Pancreas (tissue), 10 donors: ENCODE data around the gene ZBP1. TPM values are rescaled to one million over a fixed set of nuclear protein-coding genes. Genes with fewer than 3 reads are reported as not detected.

Experiments
- ATAC-seq, 4 donors: fragments of 200-7000 bp; cut with Tn5 transposase; one replicate each; pipeline versions ENCODE4 v1.8.0 to v1.9.1; 2020; ENCODE audit warnings: mild to moderate bottlenecking in 4 of 4, moderate library complexity in 4 of 4
- DNase-seq, 6 donors: peaks; one replicate each; pipeline ENCODE4 v3.0.0-alpha.2; 2020
- FAIRE-seq: peaks from 2 replicates; lab custom pipeline; 2012; peaks lifted over from hg19 to GRCh38; lab: Jason Lieb, UNC
- H3K27ac ChIP-seq, 4 donors: fragments of 200-600 bp; sonication (generic); 1 replicate in 3 of 4; 2 replicates in 1 of 4; pipeline versions ENCODE4 v1.5.0 to v1.8.0; 2020
- H3K27me3 ChIP-seq, 4 donors: fragments of 200-600 bp; one replicate each; pipeline ENCODE4 v1.8.0; 2021
- H3K36me3 ChIP-seq, 3 donors: fragments of 200-600 bp; sonication (generic) in 1 of 3; one replicate each; pipeline versions ENCODE4 v1.5.0 to v1.8.0; 2020 to 2021
- H3K4me1 ChIP-seq, 3 donors: fragments of 200-600 bp; one replicate each; pipeline ENCODE4 v1.8.0; 2021
- H3K4me3 ChIP-seq, 4 donors: fragments of 200-600 bp; sonication (generic) in 2 of 4; one replicate each; pipeline versions ENCODE4 v1.5.0 to v1.8.0; 2020 to 2021
- H3K9me3 ChIP-seq, 4 donors: fragments of 200-600 bp; one replicate each; pipeline ENCODE4 v1.8.0; 2021
- CTCF ChIP-seq, 4 donors: fragments of 200-600 bp; sonication (generic) in 3 of 4; IDR thresholded peaks; one replicate each; pipeline versions ENCODE4 v1.5.0 to v1.8.0; 2021; ENCODE audit warnings: antibody characterized with exemption in 4 of 4
- WGBS, 2 donors: extraction: QIAGEN DNeasy Blood & Tissue Kit; methylation state at CpG; one replicate each; pipeline ENCODE4 v1.1.7; 2013; 5-methylcytosine and 5-hydroxymethylcytosine counted together
- intact Hi-C, 3 donors: fragments of 100-400 bp; cut with DNase I; formaldehyde crosslinking; loops; one replicate each; pipeline versions ENCODE4 v1.11.1 to v1.14.2; 2022
- polyA plus RNA-seq, 2 donors: library from polyadenylated mRNA; stranded (reverse); fragments of 200-250 nt; gene quantifications; one replicate each; pipeline ENCODE4 v1.2.3, GENCODE V29; 2013
- total RNA-seq, 6 donors: library from RNA; stranded (reverse); fragmentation: NEBNext Ultra II Directional in 4 of 6; extraction: Animal tissue kit (Norgen Biotek cat#: 25700) in 4 of 6; gene quantifications; one replicate each; pipeline versions ENCODE4 v1.2.1 to v1.2.4, GENCODE V29; 2021 to 2023
- donor health status: healthy with polysubstance abuse.
- donor health status: DM: no; HTN: no; CAD: no; lungs with moderate emphysema.
- donor health status: DM: no; HTN: no; CAD: no.
- donor health status: control.
- donor health status: control.
- donor health status: Bipolar disorder and iron deficiency.
- donor health status: DM: yes; HTN: yes; CAD: no.
- donor health status: DM: no; HTN: no; CAD: no.
- donor health status: DM: no; HTN: no; CAD: no.
- donor health status: DM: yes; HTN: yes; CAD: no.

Gene ZBP1
- total and polyA plus RNA-seq, 8 donors = 0.09 to 0.90 (median 0.17) TPM; not detected in 3

- H3K27ac ChIP-seq = no peak overlapping the region
- TF ChIP-seq CTCF (IDR thresholded peaks at IDR 0.05) = no peak
- DNase-seq = peak in 3 of 6 donors; percentile 1 to 60 (median 57)
- intact Hi-C loops = no loop called here
- 80 to 83% methylated on average over 30 to 31 of the region's 31 CpGs for WGBS, 2 donors
- no peaks in the 10 kb centered on the region for H3K27me3 ChIP-seq
- FAIRE-seq = no peak
- H3K4me3 ChIP-seq = no peak overlapping the region
- H3K4me1 ChIP-seq = no peaks in the 10 kb centered on the region
- peaks cover 0 to 3% (median 0%) of the 10 kb centered on the region in 3 donors for H3K36me3 ChIP-seq
- no peak for ATAC-seq
- no peaks in the 10 kb centered on the region for H3K9me3 ChIP-seq
These were observed 40.9 kb upstream of the ZBP1 start for GRCh38 chr20:57660922-57661745.

- Histone ChIP-seq H3K27me3 (no peaks in the 10 kb centered on the region), H3K4me3 (no peak overlapping the region), H3K4me1 (no peaks in the 10 kb centered on the region), H3K9me3 (no peaks in the 10 kb centered on the region), H3K36me3 (peaks cover 0 to 3% (median 0%) of the 10 kb centered on the region in 3 donors), H3K27ac (no peak overlapping the region)
- no peak for TF ChIP-seq CTCF (IDR thresholded peaks at IDR 0.05)
- DNase-seq (peak in 2 of 6 donors; percentile 2), FAIRE-seq (no peak), ATAC-seq (no peak)
- intact Hi-C loops = no loop called here
- WGBS, 2 donors = 76 to 85% methylated on average over 13 of the region's 13 CpGs
These were observed 40.1 kb upstream of the ZBP1 start for GRCh38 chr20:57660181-57660921.

- no peak for TF ChIP-seq CTCF (IDR thresholded peaks at IDR 0.05)
- Histone ChIP-seq H3K9me3 (no peaks in the 10 kb centered on the region), H3K27me3 (no peaks in the 10 kb centered on the region), H3K4me3 (no peak overlapping the region), H3K36me3 (peaks cover 0 to 3% (median 0%) of the 10 kb centered on the region in 3 donors), H3K4me1 (no peaks in the 10 kb centered on the region), H3K27ac (no peak overlapping the region)
- FAIRE-seq = no peak
- peak in 5 of 6 donors; percentile 1 to 46 (median 12) for DNase-seq
- no peak for ATAC-seq
- WGBS, 2 donors = 81 to 88% methylated on average over 24 of the region's 24 CpGs
- intact Hi-C loops = loop anchor here (10.0 kb wide), 3 partner anchors 305 to 515 kb away; no protein-coding TSS in a partner anchor
These were observed 39.4 kb upstream of the ZBP1 start for GRCh38 chr20:57659517-57660180.

GRCh38 chr20:57658833-57659516, 38.7 kb upstream of the ZBP1 start:
- 85 to 86% methylated on average over 25 of the region's 25 CpGs for WGBS, 2 donors
- TF ChIP-seq CTCF (IDR thresholded peaks at IDR 0.05) = no peak
- intact Hi-C loops = loop anchor here (10.0 kb wide), 3 partner anchors 306 to 516 kb away; no protein-coding TSS in a partner anchor
- Histone ChIP-seq H3K4me3 (no peak overlapping the region), H3K9me3 (no peaks in the 10 kb centered on the region), H3K27ac (no peak overlapping the region), H3K4me1 (no peaks in the 10 kb centered on the region), H3K36me3 (peaks cover 0 to 3% (median 0%) of the 10 kb centered on the region in 3 donors), H3K27me3 (no peaks in the 10 kb centered on the region)
- FAIRE-seq (no peak), ATAC-seq (no peak), DNase-seq (peak in 3 of 6 donors; percentile 5 to 56 (median 53))
